Neural cell (in vitro differentiated cells): Measurements from ENCODE around the gene RAP1A. TPM values are rescaled to one million over a fixed set of nuclear protein-coding genes. Genes with fewer than 3 reads are reported as not detected.

Source experiments
- H2AFZ ChIP-seq: fragments of 200-600, 300-800 bp; sonication (generic), shearing (Covaris generic); 2 replicates; pipeline ENCODE4 v1.6.0; 2014; ENCODE audit warnings: low read depth, mild to moderate bottlenecking, antibody characterized with exemption, low read length, moderate library complexity
- H3F3A ChIP-seq: fragments of 200-600 bp; shearing (Covaris generic); 2 replicates; pipeline ENCODE4 v1.6.1; 2016; ENCODE audit warnings: mild to moderate bottlenecking, moderate library complexity, mixed read lengths, antibody characterized with exemption, low read length; ENCODE audit not compliant: insufficient read depth, poor library complexity, severe bottlenecking
- H3K27ac ChIP-seq: fragments of 200-600, 300-800 bp; sonication (generic), shearing (Covaris generic); 2 replicates; pipeline ENCODE4 v1.5.1; 2014; ENCODE audit warnings: mild to moderate bottlenecking, low read length, moderate library complexity
- H3K27me3 ChIP-seq: fragments of 300-800, 200-600 bp; sonication (generic), shearing (Covaris generic); 2 replicates; pipeline ENCODE4 v1.6.0; 2014; ENCODE audit warnings: mild to moderate bottlenecking, low read depth, low read length, moderate library complexity; ENCODE audit not compliant: insufficient read depth
- H3K36me3 ChIP-seq: fragments of 300-800, 200-600 bp; sonication (generic), shearing (Covaris generic); 2 replicates; pipeline ENCODE4 v1.5.1; 2014; ENCODE audit warnings: mild to moderate bottlenecking, antibody characterized with exemption, low read length, moderate library complexity; ENCODE audit not compliant: insufficient read depth
- H3K4me2 ChIP-seq: fragments of 300-800, 200-600 bp; sonication (generic), shearing (Covaris generic); 2 replicates; pipeline ENCODE4 v1.6.0; 2014; ENCODE audit warnings: mild to moderate bottlenecking, low read length
- H3K4me3 ChIP-seq: fragments of 300-800, 200-600 bp; sonication (generic), shearing (Covaris generic); 2 replicates; pipeline ENCODE4 v1.5.1; 2014; ENCODE audit warnings: mild to moderate bottlenecking, low read length, moderate library complexity
- H3K79me2 ChIP-seq: fragments of 200-600 bp; shearing (Covaris generic); replicated peaks from 2 replicates; pipeline ENCODE4 v1.6.0; 2014; ENCODE audit warnings: mild to moderate bottlenecking, low read length, moderate library complexity; ENCODE audit not compliant: insufficient read depth
- H3K9ac ChIP-seq: fragments of 300-800, 200-600 bp; sonication (generic), shearing (Covaris generic); 2 replicates; pipeline ENCODE4 v1.6.1; 2016; ENCODE audit warnings: mild to moderate bottlenecking, low read length, mixed read lengths
- H3K9me2 ChIP-seq: fragments of 200-600 bp; shearing (Covaris generic); 2 replicates; pipeline ENCODE4 v1.6.1; 2016; ENCODE audit warnings: mild to moderate bottlenecking, low read length, mixed read lengths; ENCODE audit not compliant: insufficient read depth
- H3K9me3 ChIP-seq: fragments of 200-600, 300-800 bp; sonication (generic), shearing (Covaris generic); 2 replicates; pipeline ENCODE4 v1.6.1; 2016; ENCODE audit warnings: mild to moderate bottlenecking, mixed run types, low read length, moderate library complexity, mixed read lengths
- H4K20me1 ChIP-seq: fragments of 200-600 bp; shearing (Covaris generic); 2 replicates; pipeline ENCODE4 v1.6.1; 2016; ENCODE audit warnings: mild to moderate bottlenecking, mixed run types; ENCODE audit not compliant: insufficient read depth
- EP300 ChIP-seq: fragments of 450-650 bp; conservative IDR thresholded peaks from 2 replicates; pipeline ENCODE4 v1.6.1; 2014; ENCODE audit warnings: antibody characterized with exemption, mild to moderate bottlenecking, moderate library complexity; ENCODE audit not compliant: poor library complexity, severe bottlenecking
- EZH2 ChIP-seq: fragments of 200-600, 300-800 bp; shearing (Covaris generic), sonication (generic); IDR thresholded peaks from 2 replicates; pipeline ENCODE4 v1.6.1; 2014; ENCODE audit warnings: antibody characterized with exemption, low read length, borderline replicate concordance, mild to moderate bottlenecking; ENCODE audit not compliant: insufficient read depth, poor library complexity, severe bottlenecking
- MXI1 ChIP-seq: fragments of 450-650 bp; conservative IDR thresholded peaks from 2 replicates; pipeline ENCODE4 v1.6.1; 2014; ENCODE audit warnings: antibody characterized with exemption, mild to moderate bottlenecking; ENCODE audit not compliant: poor library complexity, severe bottlenecking
- POLR2AphosphoS5 ChIP-seq: IDR thresholded peaks from 2 replicates; pipeline ENCODE4 v1.6.1; 2012
- RAD21 ChIP-seq: fragments of 450-650 bp; conservative IDR thresholded peaks from 2 replicates; pipeline ENCODE4 v1.6.1; 2014; ENCODE audit warnings: antibody characterized with exemption, mild to moderate bottlenecking, moderate library complexity
- REST ChIP-seq: IDR thresholded peaks from 2 replicates; pipeline ENCODE4 v1.6.1; 2012; ENCODE audit warnings: borderline replicate concordance
- SMC3 ChIP-seq: fragments of 450-650 bp; conservative IDR thresholded peaks from 2 replicates; pipeline ENCODE4 v1.6.1; 2014; ENCODE audit warnings: antibody characterized with exemption, mild to moderate bottlenecking, moderate library complexity; ENCODE audit not compliant: poor library complexity
- TAF1 ChIP-seq: IDR thresholded peaks from 2 replicates; pipeline ENCODE4 v1.6.1; 2012; ENCODE audit warnings: low read depth
- polyA plus RNA-seq: library from polyadenylated mRNA; depleted of rRNA; stranded (reverse); fragments of >200 nt; gene quantifications from 2 replicates; pipeline ENCODE4 v1.2.3, GENCODE V29; 2014
- TF ChIP-seq, protein P1 (sequence below): fragments of 450-650 bp; IDR thresholded peaks from 2 replicates; pipeline ENCODE4 v1.5.1; 2014; ENCODE audit warnings: antibody characterized with exemption, mild to moderate bottlenecking, moderate library complexity; ENCODE audit not compliant: poor library complexity, severe bottlenecking

Gene RAP1A
- polyA plus RNA-seq, 1 donor from 2014 or later, result 28.7 TPM

GRCh38 chr1:111731956-111732355 is 112.4 kb downstream of the RAP1A start:
- H3K27me3 ChIP-seq, result no peaks in the 10 kb centered on the region
- H3K9me3 ChIP-seq, result no peaks in the 10 kb centered on the region
- no peaks in the 10 kb centered on the region for H3K36me3 ChIP-seq
- H4K20me1 ChIP-seq, result no peaks in the 10 kb centered on the region
- no peak overlapping the region for H2AFZ ChIP-seq
- no peaks in the 10 kb centered on the region for H3K79me2 ChIP-seq
- TF ChIP-seq MXI1 (no peak), TAF1 (no peak), SMC3 (no peak), POLR2AphosphoS5 (no peak), RAD21 (no peak), EP300 (no peak)
- TF ChIP-seq, protein P1, sequence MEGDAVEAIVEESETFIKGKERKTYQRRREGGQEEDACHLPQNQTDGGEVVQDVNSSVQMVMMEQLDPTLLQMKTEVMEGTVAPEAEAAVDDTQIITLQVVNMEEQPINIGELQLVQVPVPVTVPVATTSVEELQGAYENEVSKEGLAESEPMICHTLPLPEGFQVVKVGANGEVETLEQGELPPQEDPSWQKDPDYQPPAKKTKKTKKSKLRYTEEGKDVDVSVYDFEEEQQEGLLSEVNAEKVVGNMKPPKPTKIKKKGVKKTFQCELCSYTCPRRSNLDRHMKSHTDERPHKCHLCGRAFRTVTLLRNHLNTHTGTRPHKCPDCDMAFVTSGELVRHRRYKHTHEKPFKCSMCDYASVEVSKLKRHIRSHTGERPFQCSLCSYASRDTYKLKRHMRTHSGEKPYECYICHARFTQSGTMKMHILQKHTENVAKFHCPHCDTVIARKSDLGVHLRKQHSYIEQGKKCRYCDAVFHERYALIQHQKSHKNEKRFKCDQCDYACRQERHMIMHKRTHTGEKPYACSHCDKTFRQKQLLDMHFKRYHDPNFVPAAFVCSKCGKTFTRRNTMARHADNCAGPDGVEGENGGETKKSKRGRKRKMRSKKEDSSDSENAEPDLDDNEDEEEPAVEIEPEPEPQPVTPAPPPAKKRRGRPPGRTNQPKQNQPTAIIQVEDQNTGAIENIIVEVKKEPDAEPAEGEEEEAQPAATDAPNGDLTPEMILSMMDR, result no peak
- no peak overlapping the region for H3K27ac ChIP-seq
- no peak overlapping the region for H3K9ac ChIP-seq
- no peak overlapping the region for H3K4me2 ChIP-seq
- no peaks in the 10 kb centered on the region for H3F3A ChIP-seq
- H3K4me3 ChIP-seq, result no peak overlapping the region
- H3K9me2 ChIP-seq, result no peaks in the 10 kb centered on the region

- TF ChIP-seq POLR2AphosphoS5, result no peak
- no peak for TF ChIP-seq SMC3
- no peaks in the 10 kb centered on the region for H4K20me1 ChIP-seq
- no peaks in the 10 kb centered on the region for H3K9me2 ChIP-seq
- H3K4me2 ChIP-seq, result no peak overlapping the region
- H3K4me3 ChIP-seq, result no peak overlapping the region
- no peaks in the 10 kb centered on the region for H3K27me3 ChIP-seq
- H3K36me3 ChIP-seq, result no peaks in the 10 kb centered on the region
- H2AFZ ChIP-seq, result no peak overlapping the region
- H3F3A ChIP-seq, result no peaks in the 10 kb centered on the region
- no peaks in the 10 kb centered on the region for H3K9me3 ChIP-seq
- no peak overlapping the region for H3K27ac ChIP-seq
- H3K9ac ChIP-seq, result no peak overlapping the region
- no peaks in the 10 kb centered on the region for H3K79me2 ChIP-seq
Measured at GRCh38 chr1:111732718-111733117, 113.1 kb downstream of the RAP1A start.

DNA sequence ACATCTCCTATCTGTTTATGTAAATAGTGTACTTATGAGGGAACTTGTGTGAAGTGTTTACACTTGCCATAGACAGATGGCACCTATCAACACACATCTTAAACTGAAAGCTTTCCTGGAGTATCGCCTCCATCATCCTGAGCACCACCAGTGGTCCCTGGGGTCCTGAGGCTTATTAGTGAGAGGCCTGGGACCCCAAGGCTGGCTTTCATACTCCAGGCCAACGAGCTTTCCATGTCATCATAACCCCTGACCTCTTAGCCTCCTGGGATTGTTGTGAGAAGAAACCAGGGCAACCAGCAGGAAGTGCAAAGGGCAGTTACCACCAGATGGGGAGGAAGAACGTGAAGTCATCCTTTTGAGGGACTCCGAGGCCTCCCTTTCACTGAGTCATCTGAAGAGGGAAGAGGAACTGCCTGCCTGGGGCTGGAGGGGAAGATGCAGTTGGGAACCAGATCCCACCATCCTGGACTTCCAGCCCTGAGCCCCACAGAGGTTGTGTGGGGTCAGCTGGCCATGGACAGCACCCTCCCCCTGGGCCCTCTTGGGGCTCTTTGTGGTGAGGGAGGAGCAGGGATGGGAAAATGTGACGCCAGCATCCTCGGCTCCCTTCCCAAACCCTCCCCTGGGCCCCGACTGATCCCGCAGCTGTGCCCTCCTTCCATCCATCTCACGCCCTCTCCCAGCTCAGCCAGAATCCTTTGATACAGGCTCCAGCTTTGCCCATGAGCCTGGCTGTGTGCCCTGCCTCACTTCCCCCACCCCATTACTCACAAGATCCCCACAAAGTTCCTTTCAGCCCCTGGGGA is 113.8 kb downstream of the RAP1A start:
- H3K9ac ChIP-seq, result no peak overlapping the region

More for the DNA sequence above, 113.8 kb downstream of the RAP1A start:
- Histone ChIP-seq H3K27ac (no peak overlapping the region), H3K4me2 (no peak overlapping the region), H3K79me2 (no peaks in the 10 kb centered on the region), H3K9me2 (no peaks in the 10 kb centered on the region), H3K27me3 (peaks cover 2% of the 10 kb centered on the region), H4K20me1 (no peaks in the 10 kb centered on the region), H3F3A (no peaks in the 10 kb centered on the region), H2AFZ (no peak overlapping the region), H3K36me3 (no peaks in the 10 kb centered on the region), H3K9me3 (no peaks in the 10 kb centered on the region), H3K4me3 (no peak overlapping the region)
- TF ChIP-seq REST, result no peak
- no peak for TF ChIP-seq EP300
- TF ChIP-seq SMC3, result no peak
- TF ChIP-seq, protein P1, result no peak
- TF ChIP-seq EZH2, result no peak
- TF ChIP-seq RAD21, result no peak
- TF ChIP-seq POLR2AphosphoS5, result no peak
- TF ChIP-seq TAF1, result no peak
- no peak for TF ChIP-seq MXI1
